Keratinocyte (primary cell): Measurements from ENCODE around the gene OXT. TPM values are rescaled to one million over a fixed set of nuclear protein-coding genes. Genes with fewer than 3 reads are reported as not detected.

Experiments used
- DNase-seq: peaks from one replicate; pipeline ENCODE4 v3.0.0-alpha.2; 2011; ENCODE audit warnings: low read depth, missing footprints, low spot score
- FAIRE-seq: peaks from 2 replicates; lab custom pipeline; 2011; peaks lifted over from hg19 to GRCh38; lab: Jason Lieb, UNC
- H2AFZ ChIP-seq: 2 replicates; pipeline ENCODE4 v1.6.0; 2012; ENCODE audit warnings: low read length, control low read depth, inconsistent platforms; ENCODE audit not compliant: control insufficient read depth
- H3K27ac ChIP-seq: 2 replicates; pipeline ENCODE4 v1.5.1; 2011; ENCODE audit warnings: low read length; ENCODE audit not compliant: control insufficient read depth, insufficient read depth
- H3K27me3 ChIP-seq: 3 replicates; pipeline ENCODE4 v1.6.0; 2011; ENCODE audit warnings: low read length; ENCODE audit not compliant: control insufficient read depth, insufficient read depth; ENCODE audit errors: extremely low read depth
- H3K36me3 ChIP-seq, 2 experiments: 2 replicates in 1 of 2; 3 replicates in 1 of 2; pipeline ENCODE4 v1.5.1; 2011; ENCODE audit warnings: low read length in 2 of 2, mild to moderate bottlenecking in 1 of 2; ENCODE audit not compliant: control insufficient read depth in 2 of 2, insufficient read depth in 2 of 2; ENCODE audit errors: extremely low read depth in 1 of 2
- H3K4me1 ChIP-seq: 3 replicates; pipeline ENCODE4 v1.5.1; 2011; ENCODE audit warnings: low read length; ENCODE audit not compliant: control insufficient read depth, insufficient read depth; ENCODE audit errors: extremely low read depth
- H3K4me2 ChIP-seq: 3 replicates; pipeline ENCODE4 v1.6.0; 2011; ENCODE audit warnings: low read depth, low read length; ENCODE audit not compliant: control insufficient read depth, insufficient read depth; ENCODE audit errors: extremely low read depth
- H3K4me3 ChIP-seq, 3 experiments: fragments of 200-600 bp in 1 of 3; sonication (generic) in 1 of 3; 2 replicates in 2 of 3; 3 replicates in 1 of 3; pipeline ENCODE4 v1.5.1; 2011 to 2016; ENCODE audit warnings: low read length in 3 of 3, mild to moderate bottlenecking in 3 of 3, control low read depth in 2 of 3, inconsistent platforms in 1 of 3, low read depth in 1 of 3, mixed read lengths in 1 of 3, mixed run types in 1 of 3, moderate library complexity in 1 of 3; ENCODE audit not compliant: control insufficient read depth in 2 of 3, insufficient read depth in 2 of 3; ENCODE audit errors: extremely low read depth in 1 of 3
- H3K79me2 ChIP-seq: 2 replicates; pipeline ENCODE4 v1.6.0; 2012; ENCODE audit warnings: low read length; ENCODE audit not compliant: control insufficient read depth, insufficient read depth
- H3K9ac ChIP-seq: 3 replicates; pipeline ENCODE4 v1.6.0; 2011; ENCODE audit warnings: low read length; ENCODE audit not compliant: control insufficient read depth, insufficient read depth; ENCODE audit errors: extremely low read depth
- H3K9me1 ChIP-seq: 3 replicates; pipeline ENCODE4 v1.6.0; 2011; ENCODE audit warnings: low read length; ENCODE audit not compliant: control insufficient read depth, insufficient read depth; ENCODE audit errors: extremely low read depth
- H3K9me3 ChIP-seq: 2 replicates; pipeline ENCODE4 v1.5.1; 2012; ENCODE audit warnings: low read depth, low read length; ENCODE audit not compliant: control insufficient read depth
- H4K20me1 ChIP-seq: 3 replicates; pipeline ENCODE4 v1.6.0; 2011; ENCODE audit warnings: low read length; ENCODE audit not compliant: control insufficient read depth, insufficient read depth; ENCODE audit errors: extremely low read depth
- CTCF ChIP-seq, 3 experiments: IDR thresholded peaks in 1 of 3; conservative IDR thresholded peaks in 1 of 3; optimal IDR thresholded peaks in 1 of 3; 2 replicates in 2 of 3; 3 replicates in 1 of 3; pipeline versions ENCODE3 to v1.5.1; 2011; ENCODE audit warnings: low read length in 3 of 3, mild to moderate bottlenecking in 3 of 3, moderate library complexity in 2 of 3, control low read depth in 1 of 3, inconsistent platforms in 1 of 3; ENCODE audit not compliant: insufficient read depth in 2 of 3; ENCODE audit errors: extremely low read depth in 1 of 3
- EZH2 ChIP-seq: IDR thresholded peaks from one replicate; pipeline ENCODE4 v1.6.1; 2012; ENCODE audit warnings: inconsistent platforms, mild to moderate bottlenecking, low read length, moderate library complexity
- dilution Hi-C: fragments of 300-500 bp; cut with MboI; formaldehyde crosslinking; loops from one replicate; pipeline ENCODE4 v1.7.0; 2020; ENCODE audit warnings: low sequenced_read_pairs; ENCODE audit not compliant: extremely low pct_ligation_motif_present
- polyA plus RNA-seq, 5 experiments: library from polyadenylated mRNA; depleted of rRNA in 3 of 5; stranded (reverse) in 3 of 5; stranded (forward) in 1 of 5; unstranded in 1 of 5; fragments of >200 nt; gene quantifications; 1 replicate in 1 of 5; 2 replicates in 3 of 5; 3 replicates in 1 of 5; pipeline versions ENCODE4 v1.2.1 to v1.2.3, GENCODE V29; 2011 to 2012; ENCODE audit warnings: missing spikeins in 2 of 5, low read depth in 1 of 5, low replicate concordance in 1 of 5

OXT gene
- polyA plus RNA-seq, 1 donor (not counting 4 experiments of a cell fraction or from before 2014, with no cell fraction given), result not detected

DNA sequence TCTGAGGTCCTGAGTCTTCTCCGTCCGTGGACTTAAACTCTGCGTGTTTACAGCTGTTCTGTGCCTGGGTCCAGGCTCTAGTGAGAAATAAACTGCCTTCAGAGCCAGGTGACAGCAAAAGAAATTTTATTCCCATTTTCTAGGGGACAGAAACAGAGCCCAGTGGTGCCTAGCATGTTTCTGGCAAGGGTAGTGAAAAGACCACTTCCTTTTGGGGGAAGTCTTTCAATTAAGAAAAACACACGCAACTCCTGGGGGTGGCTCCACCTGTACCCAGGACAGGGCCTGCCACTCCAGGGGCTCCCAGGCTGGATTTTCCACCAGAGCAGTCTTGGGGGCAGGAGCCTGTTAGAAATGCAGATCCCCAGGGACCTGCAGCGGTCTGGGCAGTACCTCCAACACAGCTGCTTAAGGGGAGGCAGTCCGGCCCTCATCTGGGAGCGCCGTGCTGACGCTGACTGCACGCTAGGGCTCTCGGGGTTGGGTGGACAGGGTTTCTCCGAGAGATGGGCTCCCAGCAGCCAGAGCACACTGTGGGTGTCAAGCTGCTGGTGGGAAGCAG lies 36.1 kb downstream of the OXT start:
- dilution Hi-C loops, result no loop called here

DNA sequence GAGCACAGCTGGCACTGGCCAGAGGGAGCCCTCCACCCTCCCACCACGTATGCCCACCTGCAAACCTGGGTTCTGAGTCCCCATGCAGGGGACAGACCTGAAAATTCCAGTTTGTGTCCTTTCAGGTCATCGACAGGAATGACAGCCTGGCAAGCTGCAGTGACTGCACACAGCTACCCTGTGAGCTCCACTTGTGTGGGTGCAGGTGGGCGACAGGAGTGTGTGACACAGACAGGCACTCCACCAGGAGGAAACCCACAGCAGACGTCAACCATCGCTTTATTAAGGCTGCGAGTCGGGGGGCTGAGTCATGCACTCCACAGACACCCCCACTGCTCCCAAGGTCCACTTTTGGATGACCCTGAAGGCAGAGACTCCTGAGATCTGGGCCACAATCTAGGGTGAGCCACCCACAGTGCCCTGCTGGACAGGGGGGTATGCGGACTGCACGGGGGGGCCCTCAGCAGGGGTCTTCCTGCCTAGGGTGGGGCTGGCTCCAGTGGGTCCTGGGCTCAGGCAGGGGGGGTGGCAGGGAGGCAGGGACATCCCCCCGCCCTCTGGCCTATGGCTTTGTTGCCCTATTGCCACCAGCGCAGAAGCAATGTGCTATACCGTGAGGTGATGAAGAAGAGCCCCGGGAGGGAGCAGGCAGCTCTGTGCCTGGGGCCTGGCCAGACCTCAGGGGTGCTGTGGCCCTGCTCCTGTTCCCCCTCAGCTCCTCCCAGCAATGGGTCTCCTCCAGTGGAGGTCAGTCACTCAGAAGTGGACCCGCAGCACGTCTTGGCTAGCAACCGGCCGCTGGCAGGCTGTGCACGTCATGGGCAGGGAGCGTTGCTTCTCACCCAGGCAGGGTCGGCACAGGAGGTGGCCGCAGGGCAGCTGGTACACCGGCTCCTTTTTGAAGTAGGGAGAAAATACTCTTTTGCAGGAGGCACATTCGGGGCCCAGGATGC lies 38.2 kb downstream of the OXT start:
- H4K20me1 ChIP-seq, result peaks cover 4% of the 10 kb centered on the region
- FAIRE-seq (no peak), DNase-seq (no peak)
- H2AFZ ChIP-seq, result no peak overlapping the region
- no peaks in the 10 kb centered on the region for H3K4me1 ChIP-seq
- H3K9me1 ChIP-seq, result no peaks in the 10 kb centered on the region
- no peak overlapping the region for H3K9ac ChIP-seq
- TF ChIP-seq CTCF (optimal IDR thresholded peaks at IDR 0.05 in 1 of 3, IDR thresholded peaks at IDR 0.05 in 1 of 3, conservative IDR thresholded peaks at IDR 0.05 in 1 of 3; ENCODE audit: extremely low read depth in 1 of 3, insufficient read depth in 2 of 3, low read length in 3 of 3), result no peak
- TF ChIP-seq EZH2, result no peak
- no peaks in the 10 kb centered on the region for H3K9me3 ChIP-seq
- no peaks in the 10 kb centered on the region for H3K27me3 ChIP-seq
- no peak overlapping the region for H3K27ac ChIP-seq
- H3K4me2 ChIP-seq, result no peak overlapping the region
- H3K36me3 ChIP-seq, result peaks cover 0 to 4% of the 10 kb centered on the region in 2 experiments
- H3K4me3 ChIP-seq, result no peak overlapping the region
- no peaks in the 10 kb centered on the region for H3K79me2 ChIP-seq
- dilution Hi-C loops, result no loop called here

More for the DNA sequence above, 36.1 kb downstream of the OXT start:
- FAIRE-seq (no peak), DNase-seq (no peak)
- no peak overlapping the region for H3K4me3 ChIP-seq
- peaks cover 0 to 4% of the 10 kb centered on the region in 2 experiments for H3K36me3 ChIP-seq
- peaks cover 4% of the 10 kb centered on the region for H4K20me1 ChIP-seq
- H3K9me1 ChIP-seq, result no peaks in the 10 kb centered on the region
- no peak overlapping the region for H2AFZ ChIP-seq
- H3K4me1 ChIP-seq, result no peaks in the 10 kb centered on the region
- no peak overlapping the region for H3K4me2 ChIP-seq
- no peaks in the 10 kb centered on the region for H3K9me3 ChIP-seq
- H3K9ac ChIP-seq, result no peak overlapping the region
- H3K27ac ChIP-seq, result no peak overlapping the region
- TF ChIP-seq CTCF (optimal IDR thresholded peaks at IDR 0.05 in 1 of 3, IDR thresholded peaks at IDR 0.05 in 1 of 3, conservative IDR thresholded peaks at IDR 0.05 in 1 of 3; ENCODE audit: extremely low read depth in 1 of 3, insufficient read depth in 2 of 3, low read length in 3 of 3) (no peak), EZH2 (no peak)
- no peaks in the 10 kb centered on the region for H3K79me2 ChIP-seq
- no peaks in the 10 kb centered on the region for H3K27me3 ChIP-seq
